ENCODE measurements around the gene RTF1. TPM values are rescaled to one million over a fixed set of nuclear protein-coding genes. Genes with fewer than 3 reads are reported as not detected.
"Not testable (repeated sequence)": the region's sequence is repeated elsewhere in the genome, so short reads cannot be mapped to it uniquely, and the experiment has no call there.

Gene RTF1
- total RNA-seq, 1 experiment from 2014 or later, result 18.8 TPM

DNA sequence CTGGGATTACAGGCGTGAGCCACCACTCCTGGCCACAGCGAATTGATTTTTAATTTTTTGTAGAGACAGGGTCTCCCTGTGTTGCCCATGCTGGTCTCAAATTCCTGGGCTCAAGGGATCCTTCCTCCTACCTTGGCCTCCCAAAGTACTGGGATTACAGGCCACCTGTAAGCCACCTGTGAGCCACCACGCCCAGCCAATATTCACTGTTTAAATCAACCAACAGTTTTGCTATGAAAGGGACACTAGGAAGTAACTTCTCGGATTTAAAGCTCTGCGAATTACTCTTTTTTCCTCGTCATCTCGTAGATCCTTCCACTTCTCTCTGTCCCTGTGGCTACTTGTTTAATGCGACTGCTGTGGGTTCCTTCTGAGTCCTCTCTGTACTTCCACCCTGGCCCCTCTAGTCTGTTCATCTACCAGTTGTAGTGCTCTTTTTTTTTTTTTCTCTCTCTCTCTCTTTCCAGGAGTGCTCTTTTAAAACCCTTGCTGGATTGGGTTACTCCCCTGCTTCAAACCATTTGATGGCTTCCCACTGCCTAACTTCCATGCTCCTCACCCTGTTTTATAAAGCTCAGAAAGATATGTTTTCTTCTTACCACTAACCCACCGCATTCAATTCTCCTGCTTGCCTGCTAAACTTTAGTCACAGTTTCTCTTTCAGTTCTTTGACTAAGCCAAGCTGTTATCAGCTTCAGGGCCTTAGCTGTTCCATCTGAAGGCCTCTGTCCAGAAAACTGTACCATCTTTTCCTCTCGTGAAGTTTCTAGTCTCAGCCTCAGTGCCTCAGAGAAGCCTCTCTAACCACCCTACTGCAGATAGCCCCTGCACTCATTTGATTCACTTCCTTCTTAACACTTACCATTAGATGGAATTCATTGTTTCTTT, 12.4 kb downstream of the RTF1 start:
- no peaks in the 10 kb centered on the region for H3K36me3 Mint-ChIP-seq (ENCODE audit: insufficient read depth, unreplicated experiment)
- DNase-seq, result no peak
- no TSS peak for BruUV-seq (replicated peaks)
- TF ChIP-seq, protein P1, sequence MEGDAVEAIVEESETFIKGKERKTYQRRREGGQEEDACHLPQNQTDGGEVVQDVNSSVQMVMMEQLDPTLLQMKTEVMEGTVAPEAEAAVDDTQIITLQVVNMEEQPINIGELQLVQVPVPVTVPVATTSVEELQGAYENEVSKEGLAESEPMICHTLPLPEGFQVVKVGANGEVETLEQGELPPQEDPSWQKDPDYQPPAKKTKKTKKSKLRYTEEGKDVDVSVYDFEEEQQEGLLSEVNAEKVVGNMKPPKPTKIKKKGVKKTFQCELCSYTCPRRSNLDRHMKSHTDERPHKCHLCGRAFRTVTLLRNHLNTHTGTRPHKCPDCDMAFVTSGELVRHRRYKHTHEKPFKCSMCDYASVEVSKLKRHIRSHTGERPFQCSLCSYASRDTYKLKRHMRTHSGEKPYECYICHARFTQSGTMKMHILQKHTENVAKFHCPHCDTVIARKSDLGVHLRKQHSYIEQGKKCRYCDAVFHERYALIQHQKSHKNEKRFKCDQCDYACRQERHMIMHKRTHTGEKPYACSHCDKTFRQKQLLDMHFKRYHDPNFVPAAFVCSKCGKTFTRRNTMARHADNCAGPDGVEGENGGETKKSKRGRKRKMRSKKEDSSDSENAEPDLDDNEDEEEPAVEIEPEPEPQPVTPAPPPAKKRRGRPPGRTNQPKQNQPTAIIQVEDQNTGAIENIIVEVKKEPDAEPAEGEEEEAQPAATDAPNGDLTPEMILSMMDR (IDR thresholded peaks at IDR 0.05; ENCODE audit: unreplicated experiment), result no peak
- intact Hi-C loops (cut with micrococcal nuclease; ENCODE audit: unreplicated experiment), result no loop called here
- CTCF ChIA-PET, result interaction anchor here (0.6 to 0.7 kb wide), 4 partner anchors 12 to 1287 kb away, joined by 3 to 4 read pairs (median 3); partner anchors contain the start of gene CHAC1
- H3K9me3 Mint-ChIP-seq (ENCODE audit: low read depth, unreplicated experiment), result no peaks in the 10 kb centered on the region
- H3K27me3 Mint-ChIP-seq (ENCODE audit: unreplicated experiment), result no peaks in the 10 kb centered on the region
- peaks cover 9% of the 10 kb centered on the region for H3K4me1 Mint-ChIP-seq (ENCODE audit: low read depth, unreplicated experiment)
- no peak overlapping the region for H3K4me3 Mint-ChIP-seq (ENCODE audit: low read depth, unreplicated experiment)
- no peak overlapping the region for H3K27ac Mint-ChIP-seq (ENCODE audit: unreplicated experiment)

DNA sequence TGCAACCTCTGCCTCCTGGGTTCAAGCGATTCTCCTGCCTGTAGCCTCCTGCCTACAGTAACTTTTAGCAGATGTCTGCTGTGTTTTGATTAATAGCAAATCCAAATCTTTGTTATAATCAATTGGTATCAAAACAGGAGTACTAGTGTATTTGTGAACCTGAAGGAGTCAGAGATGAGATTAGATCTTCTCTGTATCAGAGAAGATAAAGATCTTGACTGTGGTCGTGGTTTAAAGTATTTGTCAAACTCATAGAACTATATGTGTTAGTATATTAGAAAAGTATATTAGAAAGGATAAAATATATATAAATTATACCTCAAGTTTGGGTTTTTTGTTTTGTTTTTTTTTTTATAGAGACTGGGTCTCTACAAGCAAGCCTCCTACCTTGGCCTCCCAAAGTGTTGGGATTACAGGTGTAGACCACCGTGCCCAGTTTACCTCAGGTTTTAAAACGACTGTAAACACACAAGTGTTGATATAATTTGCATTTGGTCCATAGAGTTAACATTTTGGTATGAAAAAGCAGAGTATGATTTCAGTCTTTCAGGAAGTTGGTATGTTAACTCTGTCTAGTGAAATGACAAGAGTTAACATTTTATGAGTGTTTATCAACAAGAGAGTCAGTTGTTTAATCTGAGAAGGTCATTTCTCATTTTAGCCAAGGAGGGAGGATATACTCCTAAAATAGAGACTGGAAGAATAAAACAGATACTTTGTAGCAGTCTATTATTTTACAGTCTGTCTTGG, 18.3 kb downstream of the RTF1 start:
- H3K36me3 Mint-ChIP-seq (ENCODE audit: insufficient read depth, unreplicated experiment), result no peaks in the 10 kb centered on the region
- no peak overlapping the region for H3K27ac Mint-ChIP-seq (ENCODE audit: unreplicated experiment)
- no peak overlapping the region for H3K4me3 Mint-ChIP-seq (ENCODE audit: low read depth, unreplicated experiment)
- H3K27me3 Mint-ChIP-seq (ENCODE audit: unreplicated experiment), result no peaks in the 10 kb centered on the region
- DNase-seq, result no peak
- CTCF ChIA-PET, result no interaction called here
- intact Hi-C loops (cut with micrococcal nuclease; ENCODE audit: unreplicated experiment), result no loop called here
- no TSS peak for BruUV-seq (replicated peaks)
- no peaks in the 10 kb centered on the region for H3K4me1 Mint-ChIP-seq (ENCODE audit: low read depth, unreplicated experiment)
- no peaks in the 10 kb centered on the region for H3K9me3 Mint-ChIP-seq (ENCODE audit: low read depth, unreplicated experiment)
- TF ChIP-seq, protein P1 (IDR thresholded peaks at IDR 0.05; ENCODE audit: unreplicated experiment), result no peak

DNA sequence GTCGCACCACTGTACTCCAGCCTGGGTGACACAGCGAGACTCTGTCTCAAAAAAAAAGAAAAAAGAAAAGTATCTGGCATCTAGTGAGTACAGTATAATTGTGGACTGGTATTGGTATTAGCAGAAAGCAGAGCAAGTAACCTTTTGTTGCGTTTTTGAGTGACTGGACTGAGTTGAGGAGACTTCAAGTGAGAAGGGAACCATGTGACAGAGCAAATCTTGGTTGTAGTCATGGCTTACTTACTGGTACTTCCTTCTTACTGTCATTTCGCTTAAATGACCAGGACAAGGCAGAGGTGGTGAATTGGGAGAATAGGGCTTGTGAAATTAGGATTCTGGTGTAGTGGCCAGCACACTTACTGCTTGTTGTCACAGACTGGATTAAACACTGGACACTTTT, 20.6 kb downstream of the RTF1 start:
- no peaks in the 10 kb centered on the region for H3K27me3 Mint-ChIP-seq (ENCODE audit: unreplicated experiment)
- DNase-seq, result no peak
- no TSS peak for BruUV-seq (replicated peaks)
- TF ChIP-seq, protein P1 (IDR thresholded peaks at IDR 0.05; ENCODE audit: unreplicated experiment), result no peak
- CTCF ChIA-PET, result no interaction called here
- H3K9me3 Mint-ChIP-seq (ENCODE audit: low read depth, unreplicated experiment), result no peaks in the 10 kb centered on the region
- no peaks in the 10 kb centered on the region for H3K36me3 Mint-ChIP-seq (ENCODE audit: insufficient read depth, unreplicated experiment)
- H3K4me3 Mint-ChIP-seq (ENCODE audit: low read depth, unreplicated experiment), result no peak overlapping the region
- H3K27ac Mint-ChIP-seq (ENCODE audit: unreplicated experiment), result no peak overlapping the region
- H3K4me1 Mint-ChIP-seq (ENCODE audit: low read depth, unreplicated experiment), result no peaks in the 10 kb centered on the region
- intact Hi-C loops (cut with micrococcal nuclease; ENCODE audit: unreplicated experiment), result no loop called here

DNA sequence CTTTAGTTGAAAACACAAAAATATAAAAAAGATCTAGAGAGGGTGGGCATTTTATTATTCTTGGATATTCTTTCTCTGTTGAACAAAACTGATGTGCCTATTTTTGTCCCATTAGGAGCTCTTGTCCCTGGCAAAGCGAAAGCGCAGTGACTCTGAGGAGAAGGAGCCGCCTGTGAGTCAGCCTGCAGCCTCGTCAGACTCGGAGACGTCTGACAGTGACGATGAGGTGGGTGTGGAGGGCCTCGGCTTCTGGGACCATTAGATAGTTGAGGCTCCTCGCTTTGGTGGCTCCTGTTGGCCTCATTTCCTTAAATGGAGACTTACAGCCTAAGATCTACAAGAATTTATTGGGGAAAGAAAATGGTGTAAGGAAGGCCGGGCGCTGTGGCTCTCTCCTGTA, 21.3 kb downstream of the RTF1 start:
- H3K27me3 Mint-ChIP-seq (ENCODE audit: unreplicated experiment), result no peaks in the 10 kb centered on the region
- DNase-seq, result no peak
- H3K4me1 Mint-ChIP-seq (ENCODE audit: low read depth, unreplicated experiment), result no peaks in the 10 kb centered on the region
- H3K4me3 Mint-ChIP-seq (ENCODE audit: low read depth, unreplicated experiment), result no peak overlapping the region
- H3K27ac Mint-ChIP-seq (ENCODE audit: unreplicated experiment), result no peak overlapping the region
- CTCF ChIA-PET, result no interaction called here
- no peaks in the 10 kb centered on the region for H3K36me3 Mint-ChIP-seq (ENCODE audit: insufficient read depth, unreplicated experiment)
- TF ChIP-seq, protein P1 (IDR thresholded peaks at IDR 0.05; ENCODE audit: unreplicated experiment), result no peak
- no peaks in the 10 kb centered on the region for H3K9me3 Mint-ChIP-seq (ENCODE audit: low read depth, unreplicated experiment)
- intact Hi-C loops (cut with micrococcal nuclease; ENCODE audit: unreplicated experiment), result no loop called here
- no TSS peak for BruUV-seq (replicated peaks)

DNA sequence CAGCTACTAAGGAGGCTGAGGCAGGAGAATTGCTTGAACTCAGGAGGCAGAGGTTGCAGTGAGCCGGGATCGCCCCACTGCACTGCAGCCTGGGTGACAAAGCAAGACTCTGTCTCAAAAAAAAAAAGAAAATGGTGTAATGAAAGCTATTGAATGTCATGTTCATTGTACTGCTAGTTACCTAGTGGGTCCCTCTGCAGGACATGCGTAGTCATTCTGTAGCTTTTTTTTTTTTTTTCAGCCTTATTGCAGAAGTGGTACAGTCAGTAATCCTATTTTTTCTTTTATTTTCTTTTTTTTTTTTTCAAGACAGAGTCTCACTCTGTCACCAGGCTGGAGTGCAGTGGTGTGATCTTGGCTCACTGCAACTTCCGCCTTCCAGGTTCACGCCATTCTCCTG, 21.9 kb downstream of the RTF1 start:
- H3K27me3 Mint-ChIP-seq (ENCODE audit: unreplicated experiment); H3K9me3 Mint-ChIP-seq (ENCODE audit: low read depth, unreplicated experiment); H3K4me3 Mint-ChIP-seq (ENCODE audit: low read depth, unreplicated experiment); CTCF ChIA-PET; intact Hi-C loops (cut with micrococcal nuclease; ENCODE audit: unreplicated experiment); BruUV-seq (replicated peaks); DNase-seq; H3K36me3 Mint-ChIP-seq (ENCODE audit: insufficient read depth, unreplicated experiment); H3K27ac Mint-ChIP-seq (ENCODE audit: unreplicated experiment); H3K4me1 Mint-ChIP-seq (ENCODE audit: low read depth, unreplicated experiment): not testable (repeated sequence)

Data from Calu3 (cell line).